ENCODE data around the gene UQCC2. TPM values are rescaled to one million over a fixed set of nuclear protein-coding genes. Genes with fewer than 3 reads are reported as not detected.

UQCC2 gene
- polyA plus RNA-seq, 10 donors: 55.0 to 85.8 (median 69.2) TPM

GRCh38 chr6:33656844-33657243 lies 54.7 kb downstream of the UQCC2 start:
- DNase-seq: no peak

GRCh38 chr6:33654831-33655554 lies 56.5 kb downstream of the UQCC2 start:
- DNase-seq: peak in 1 of 3 donors; percentile 54

- no peak for DNase-seq
Observed at GRCh38 chr6:33652002-33652401, 59.5 kb downstream of the UQCC2 start.

GRCh38 chr6:33651403-33651802 lies 60.1 kb downstream of the UQCC2 start:
- DNase-seq: no peak

Other genes starting within 250 kb of the UQCC2 start
- 10 to 100 TPM; 14.4 to 20.8 (median 17.3) TPM for gene BAK1, start 131.4 kb downstream of the UQCC2 start, polyA plus RNA-seq (ENCODE audit: insufficient read length in 10 of 10)
- 10 to 100 TPM in 3 of 10 donors, 1 to 10 TPM in 7; 6.3 to 12.6 (median 8.4) TPM for gene ITPR3, start 90.4 kb downstream of the UQCC2 start, polyA plus RNA-seq (ENCODE audit: insufficient read length in 10 of 10)
- gene IP6K3, start 35.2 kb upstream of the UQCC2 start, polyA plus RNA-seq (ENCODE audit: insufficient read length in 10 of 10): 10 to 100 TPM; 10.5 to 31.0 (median 25.4) TPM
- 10 to 100 TPM; 32.5 to 49.2 (median 38.7) TPM for gene LEMD2, start 77.4 kb upstream of the UQCC2 start, polyA plus RNA-seq (ENCODE audit: insufficient read length in 10 of 10)
- gene MLN, start 92.3 kb upstream of the UQCC2 start, polyA plus RNA-seq (ENCODE audit: insufficient read length in 10 of 10): not detected

All from muscle of back (tissue), 11 donors.